ENCODE data around the gene LZTR1.
A peak's percentile ranks its signal among the peaks of the same experiment; 100 is the strongest.
"Not testable (repeated sequence)": the region's sequence is repeated elsewhere in the genome, so short reads cannot be mapped to it uniquely, and the experiment has no call there.

The LZTR1 gene

DNA sequence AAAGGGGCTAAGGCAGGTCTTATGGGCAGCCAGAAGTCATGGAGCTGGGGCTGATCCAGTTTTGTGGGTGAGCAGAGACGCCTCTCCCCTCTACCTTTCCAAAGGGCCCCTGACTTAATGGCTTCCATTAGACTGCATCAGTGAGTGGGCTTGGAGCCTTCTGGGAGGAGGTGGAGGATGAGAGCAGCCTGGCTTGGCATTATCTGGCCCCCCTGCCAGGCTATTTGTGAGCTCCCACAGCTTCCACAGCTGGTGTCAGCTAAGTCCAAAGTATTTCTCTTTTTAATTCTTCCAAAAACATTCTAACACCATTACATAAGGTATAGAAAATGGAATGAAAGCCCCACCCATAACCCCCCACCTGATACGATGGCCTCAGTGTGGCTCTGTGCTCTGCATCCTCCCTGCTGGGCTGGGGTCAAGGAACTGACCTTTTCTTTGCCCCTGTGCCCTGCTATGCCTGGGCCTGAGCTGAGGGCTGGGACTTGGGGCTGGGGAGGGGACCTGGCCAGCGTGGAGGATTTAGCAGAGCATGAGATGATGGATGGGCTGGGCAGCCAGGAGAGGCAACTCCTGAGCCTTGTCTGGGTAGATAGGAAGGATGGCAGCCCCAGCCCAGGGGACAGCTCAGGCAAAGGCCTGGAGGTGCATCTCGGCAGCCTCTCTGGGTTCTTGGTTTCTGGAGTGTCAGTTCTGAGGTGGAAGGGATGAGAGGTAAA lies 11.0 kb upstream of the LZTR1 start:
- peaks cover 48% of the 10 kb centered on the region for H3K4me1 Mint-ChIP-seq
- no peak overlapping the region for H3K27ac Mint-ChIP-seq
- no peaks in the 10 kb centered on the region for H3K36me3 Mint-ChIP-seq
- no peak overlapping the region for H3K4me3 Mint-ChIP-seq
- H3K27me3 Mint-ChIP-seq, result no peaks in the 10 kb centered on the region
- ATAC-seq, result no peak
- no peaks in the 10 kb centered on the region for H3K9me3 Mint-ChIP-seq

DNA sequence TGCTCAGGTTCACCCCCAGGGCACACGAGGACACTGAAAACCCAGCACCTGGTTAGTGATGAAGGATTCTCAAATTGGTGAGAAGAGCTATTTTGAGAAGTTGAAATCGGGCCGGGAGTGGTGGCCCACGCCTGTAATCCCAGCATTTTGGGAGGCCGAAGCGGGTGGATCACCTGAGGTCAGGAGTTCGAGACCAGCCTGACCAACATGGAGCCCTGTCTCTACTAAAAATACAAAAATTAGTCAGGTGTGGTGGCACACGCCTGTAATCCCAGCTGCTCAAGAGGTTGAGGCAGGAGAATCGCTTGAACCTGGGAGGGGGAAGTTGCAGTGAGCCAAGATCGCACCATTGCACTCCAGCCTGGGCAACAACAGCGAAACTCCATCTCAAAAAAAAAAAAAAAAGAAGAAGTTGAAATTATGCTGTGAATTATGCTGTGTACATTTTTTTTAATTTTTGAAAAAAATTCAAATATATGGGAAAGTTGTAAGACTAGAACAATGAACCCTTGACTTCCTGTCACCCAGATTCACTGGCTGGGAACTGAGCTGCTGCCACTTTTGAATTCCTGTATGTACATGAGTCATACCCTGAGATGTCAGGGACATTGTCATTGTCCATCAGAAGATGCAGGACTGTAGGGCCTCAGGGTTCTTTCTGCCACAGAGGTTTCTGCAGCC lies 9.9 kb upstream of the LZTR1 start:
- not testable (repeated sequence) for H3K9me3 Mint-ChIP-seq, H3K27ac Mint-ChIP-seq, H3K4me3 Mint-ChIP-seq, ATAC-seq, H3K27me3 Mint-ChIP-seq, H3K36me3 Mint-ChIP-seq
- peaks cover 41% of the 10 kb centered on the region for H3K4me1 Mint-ChIP-seq

DNA sequence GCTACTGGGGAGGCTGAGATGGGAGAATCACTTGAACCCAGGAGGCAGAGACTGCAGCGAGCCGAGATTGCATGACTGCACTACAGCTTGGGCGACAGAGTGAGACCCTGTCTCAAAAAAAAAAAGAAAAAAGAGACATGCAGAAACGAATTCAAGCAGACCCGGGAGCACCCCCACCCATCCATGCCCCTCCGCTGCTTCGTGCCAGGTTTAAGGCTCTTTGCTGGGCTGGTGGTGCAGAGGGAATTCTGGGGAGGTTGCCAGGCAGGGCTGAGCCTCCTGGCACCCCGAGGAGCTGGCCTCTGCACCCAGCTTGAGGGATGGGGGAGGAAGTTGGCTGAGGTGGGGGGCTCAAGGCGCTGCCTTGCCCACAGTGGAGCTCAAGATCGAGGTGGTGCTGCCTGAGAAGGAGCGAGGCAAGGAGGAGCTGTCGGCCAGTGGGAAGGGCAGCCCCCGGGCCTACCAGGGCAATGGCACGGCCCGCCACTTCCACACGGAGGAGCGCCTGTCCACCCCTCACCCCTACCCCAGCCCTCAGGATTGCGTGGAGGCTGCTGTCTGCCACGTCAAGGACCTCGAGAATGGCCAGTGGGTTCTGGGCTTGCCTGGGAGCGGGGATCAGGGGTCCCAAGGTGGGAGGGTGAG lies 9.0 kb upstream of the LZTR1 start:
- peaks cover 32% of the 10 kb centered on the region for H3K4me1 Mint-ChIP-seq
- H3K36me3 Mint-ChIP-seq, result no peaks in the 10 kb centered on the region
- no peaks in the 10 kb centered on the region for H3K9me3 Mint-ChIP-seq
- H3K27ac Mint-ChIP-seq, result no peak overlapping the region
- no peak overlapping the region for H3K4me3 Mint-ChIP-seq
- no peaks in the 10 kb centered on the region for H3K27me3 Mint-ChIP-seq
- no peak for ATAC-seq

DNA sequence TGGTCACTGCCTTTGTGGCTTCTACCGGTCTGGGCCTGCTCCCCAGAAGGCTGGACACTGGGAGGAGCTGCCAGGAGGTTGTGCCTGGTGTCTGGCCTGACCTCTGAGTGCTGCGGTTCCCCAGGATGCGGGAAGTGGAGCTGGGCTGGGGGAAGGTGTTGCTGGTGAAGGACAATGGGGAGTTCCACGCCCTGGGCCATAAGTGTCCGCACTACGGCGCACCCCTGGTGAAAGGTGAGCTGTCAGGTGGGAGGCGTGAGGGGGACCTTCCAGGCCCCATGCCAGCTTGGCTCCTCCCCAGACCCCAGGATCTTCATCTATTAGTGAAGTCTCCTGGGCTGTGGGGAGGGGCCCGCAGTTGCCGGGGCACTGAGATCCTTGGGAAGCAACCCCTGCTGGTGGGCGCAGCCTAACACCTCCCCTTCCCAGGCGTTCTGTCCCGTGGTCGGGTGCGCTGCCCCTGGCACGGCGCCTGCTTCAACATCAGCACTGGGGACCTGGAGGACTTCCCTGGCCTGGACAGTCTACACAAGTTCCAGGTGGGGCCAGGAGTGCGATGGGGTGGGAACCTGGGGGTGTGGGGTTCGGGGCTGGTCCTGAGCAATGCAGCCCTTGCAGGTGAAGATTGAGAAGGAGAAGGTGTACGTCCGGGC lies 8.3 kb upstream of the LZTR1 start:
- Mint-ChIP-seq H3K36me3 (peaks cover under 1% of the 10 kb centered on the region), H3K9me3 (no peaks in the 10 kb centered on the region)

DNA sequence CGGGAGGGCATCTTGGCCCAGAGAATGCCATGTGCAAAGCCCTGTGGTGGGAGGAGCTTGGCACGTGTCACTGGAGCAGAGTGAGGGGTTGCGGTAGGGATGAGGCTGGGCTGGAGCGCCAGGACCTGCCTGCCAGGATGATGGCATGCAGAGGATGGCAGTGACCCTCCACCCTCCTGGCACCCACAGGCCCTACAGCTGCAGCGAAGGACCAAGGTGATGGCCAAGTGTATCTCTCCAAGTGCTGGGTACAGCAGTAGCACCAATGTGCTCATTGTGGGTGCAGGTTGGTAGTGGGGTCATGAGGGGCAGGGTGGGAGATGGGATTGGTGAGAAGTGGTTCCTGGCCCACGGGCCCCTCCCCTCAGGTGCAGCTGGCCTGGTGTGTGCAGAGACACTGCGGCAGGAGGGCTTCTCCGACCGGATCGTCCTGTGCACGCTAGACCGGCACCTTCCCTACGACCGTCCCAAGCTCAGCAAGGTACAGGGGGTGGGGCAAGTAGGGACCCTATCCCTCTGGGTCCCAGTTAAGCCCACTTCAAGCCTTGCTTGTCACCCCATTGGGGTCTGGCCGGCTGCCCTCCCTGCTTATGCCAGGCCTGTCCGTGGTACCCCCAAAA lies 7.7 kb upstream of the LZTR1 start:
- Mint-ChIP-seq H3K36me3 (peaks cover 5% of the 10 kb centered on the region), H3K27me3 (no peaks in the 10 kb centered on the region), H3K9me3 (peaks cover 3% of the 10 kb centered on the region), H3K27ac (no peak overlapping the region), H3K4me3 (no peak overlapping the region), H3K4me1 (peaks cover 26% of the 10 kb centered on the region)
- no peak for ATAC-seq

More for the DNA sequence above, 8.3 kb upstream of the LZTR1 start:
- Mint-ChIP-seq H3K4me1 (peaks cover 26% of the 10 kb centered on the region), H3K4me3 (no peak overlapping the region), H3K27ac (no peak overlapping the region), H3K27me3 (no peaks in the 10 kb centered on the region)
- ATAC-seq, result no peak

DNA sequence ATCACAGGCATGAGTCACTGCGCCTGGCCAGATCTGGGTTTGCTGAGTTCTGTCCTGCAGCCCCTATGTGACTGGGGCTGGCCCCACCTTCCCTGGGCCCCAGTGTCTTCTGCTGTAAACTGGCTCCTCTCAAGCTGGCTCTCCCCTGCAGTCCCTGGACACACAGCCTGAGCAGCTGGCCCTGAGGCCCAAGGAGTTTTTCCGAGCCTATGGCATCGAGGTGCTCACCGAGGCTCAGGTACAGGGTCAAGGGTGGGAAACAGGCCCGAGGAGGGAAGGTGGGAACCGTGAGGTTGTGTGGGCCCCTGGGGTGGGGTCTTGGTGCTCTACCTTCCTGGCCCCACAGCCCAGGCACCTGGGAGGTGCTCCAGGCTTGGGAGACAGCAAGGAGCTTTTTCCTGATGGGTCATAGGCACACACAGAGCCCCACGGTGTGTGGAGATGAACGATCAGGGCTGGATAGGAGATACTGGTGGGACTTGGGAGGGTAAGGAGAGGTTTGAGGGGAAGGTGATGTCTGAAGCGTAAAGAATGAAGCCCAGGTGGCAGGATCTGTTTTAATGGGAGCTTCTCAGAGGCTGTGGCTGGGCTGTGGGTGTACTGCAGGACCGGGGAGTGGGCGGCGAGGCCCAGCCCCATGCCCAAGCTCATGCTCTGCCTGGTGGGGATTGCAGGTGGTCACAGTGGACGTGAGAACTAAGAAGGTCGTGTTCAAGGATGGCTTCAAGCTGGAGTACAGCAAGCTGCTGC lies 6.4 kb upstream of the LZTR1 start:
- no peak overlapping the region for H3K4me3 Mint-ChIP-seq
- no peaks in the 10 kb centered on the region for H3K27me3 Mint-ChIP-seq
- ATAC-seq, result no peak
- H3K9me3 Mint-ChIP-seq, result peaks cover 3% of the 10 kb centered on the region
- H3K27ac Mint-ChIP-seq, result no peak overlapping the region
- peaks cover 35% of the 10 kb centered on the region for H3K4me1 Mint-ChIP-seq
- peaks cover 5% of the 10 kb centered on the region for H3K36me3 Mint-ChIP-seq

DNA sequence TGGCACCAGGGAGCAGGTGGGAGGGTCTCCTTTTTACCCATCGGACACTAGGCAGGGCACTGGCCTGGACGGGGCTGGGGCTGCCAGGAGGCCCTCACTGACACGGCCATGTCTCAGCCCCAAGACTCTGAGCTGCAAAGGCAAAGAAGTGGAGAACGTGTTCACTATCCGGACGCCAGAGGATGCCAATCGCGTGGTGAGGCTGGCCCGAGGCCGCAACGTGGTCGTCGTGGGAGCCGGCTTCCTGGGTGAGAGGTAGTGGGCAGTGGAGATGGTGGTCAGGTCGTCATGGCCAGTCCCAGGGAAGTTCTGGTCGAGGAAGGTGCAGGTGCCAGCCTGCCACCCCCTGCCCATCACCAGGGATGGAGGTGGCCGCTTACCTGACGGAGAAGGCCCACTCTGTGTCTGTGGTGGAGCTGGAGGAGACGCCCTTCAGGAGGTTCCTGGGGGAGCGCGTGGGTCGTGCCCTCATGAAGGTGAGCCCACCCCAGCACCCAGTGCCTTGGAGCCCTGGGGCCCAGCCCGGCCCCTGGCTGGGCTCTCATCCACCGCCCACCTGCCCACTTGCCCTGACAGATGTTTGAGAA lies 5.7 kb upstream of the LZTR1 start:
- Mint-ChIP-seq H3K36me3 (peaks cover 5% of the 10 kb centered on the region), H3K4me1 (peaks cover 37% of the 10 kb centered on the region), H3K9me3 (peaks cover 3% of the 10 kb centered on the region), H3K4me3 (no peak overlapping the region), H3K27ac (no peak overlapping the region), H3K27me3 (no peaks in the 10 kb centered on the region)
- ATAC-seq, result no peak

DNA sequence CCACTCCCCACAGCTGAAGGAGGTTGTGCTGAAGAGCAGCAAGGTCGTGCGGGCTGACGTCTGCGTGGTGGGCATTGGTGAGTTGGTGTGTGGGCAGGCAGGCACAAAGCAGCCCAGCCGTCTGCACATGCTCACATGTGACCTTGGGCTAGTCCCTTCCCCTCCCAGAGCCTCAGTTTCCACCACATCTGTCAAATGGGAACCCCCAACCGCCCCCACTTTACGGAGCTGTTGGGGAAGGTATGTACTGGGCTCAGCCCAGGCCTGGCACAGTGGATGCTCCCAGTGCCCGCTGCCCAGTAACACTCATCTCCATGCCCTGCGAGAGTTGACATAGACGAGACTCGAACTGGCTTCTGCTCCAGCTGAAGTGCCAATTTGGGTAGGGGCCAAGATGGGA lies 5.1 kb upstream of the LZTR1 start:
- peaks cover 36% of the 10 kb centered on the region for H3K4me1 Mint-ChIP-seq
- H3K27ac Mint-ChIP-seq, result no peak overlapping the region
- H3K4me3 Mint-ChIP-seq, result no peak overlapping the region

DNA sequence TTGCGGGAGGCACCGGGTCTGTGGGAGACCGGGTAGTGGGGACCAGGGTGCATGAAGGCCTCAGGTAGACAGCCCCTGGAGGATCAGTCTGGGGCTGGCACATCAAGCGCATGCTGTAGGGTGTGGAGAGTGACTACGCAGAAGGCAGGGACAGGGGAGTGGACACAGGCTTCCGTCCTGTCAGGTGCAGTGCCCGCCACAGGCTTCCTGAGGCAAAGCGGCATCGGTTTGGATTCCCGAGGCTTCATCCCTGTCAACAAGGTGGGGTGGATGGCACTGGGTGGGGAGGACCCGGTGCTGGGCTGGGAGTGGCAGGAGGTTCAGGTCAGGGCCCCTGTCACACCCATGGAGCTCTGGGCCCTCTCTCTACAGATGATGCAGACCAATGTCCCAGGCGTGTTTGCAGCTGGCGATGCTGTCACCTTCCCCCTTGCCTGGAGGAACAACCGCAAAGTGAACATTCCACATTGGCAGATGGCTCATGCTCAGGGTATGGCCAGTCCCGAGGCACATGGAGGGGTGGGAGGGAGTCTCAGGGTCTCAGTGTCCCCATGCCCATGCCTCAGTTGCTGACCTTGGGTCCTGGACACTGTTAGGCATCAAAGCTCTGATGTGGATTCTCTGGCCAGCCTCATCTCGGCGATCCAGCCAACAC lies 4.5 kb upstream of the LZTR1 start:
- Mint-ChIP-seq H3K4me3 (no peak overlapping the region), H3K9me3 (peaks cover 3% of the 10 kb centered on the region), H3K27ac (no peak overlapping the region), H3K36me3 (peaks cover 5% of the 10 kb centered on the region), H3K27me3 (no peaks in the 10 kb centered on the region), H3K4me1 (peaks cover 38% of the 10 kb centered on the region)
- ATAC-seq, result no peak

More for the DNA sequence above, 5.1 kb upstream of the LZTR1 start:
- Mint-ChIP-seq H3K27me3 (no peaks in the 10 kb centered on the region), H3K9me3 (peaks cover 3% of the 10 kb centered on the region), H3K36me3 (peaks cover 5% of the 10 kb centered on the region)
- no peak for ATAC-seq

DNA sequence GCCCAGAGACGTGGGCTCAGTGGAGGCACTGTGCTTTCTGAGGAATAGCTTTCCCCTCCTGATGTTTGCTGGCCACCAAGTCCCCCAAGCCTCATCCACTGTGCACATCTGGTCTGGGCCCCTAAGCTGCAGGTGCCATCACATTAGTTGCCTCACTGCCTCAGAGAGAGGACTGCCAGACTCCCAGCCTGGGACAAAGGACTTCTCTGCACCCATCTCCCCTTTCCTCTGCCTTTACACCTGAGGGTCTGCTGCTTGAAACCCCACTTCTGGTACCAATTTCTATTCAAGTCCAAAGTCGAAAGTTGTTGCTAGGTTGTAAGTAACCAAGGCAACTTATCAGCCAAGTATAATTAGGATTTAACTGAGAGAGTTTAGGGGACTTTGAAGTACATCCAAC lies 3.7 kb upstream of the LZTR1 start:
- Mint-ChIP-seq H3K4me1 (peaks cover 41% of the 10 kb centered on the region), H3K27me3 (no peaks in the 10 kb centered on the region), H3K27ac (no peak overlapping the region), H3K36me3 (peaks cover 5% of the 10 kb centered on the region), H3K9me3 (peaks cover 3% of the 10 kb centered on the region), H3K4me3 (no peak overlapping the region)
- ATAC-seq, result no peak

DNA sequence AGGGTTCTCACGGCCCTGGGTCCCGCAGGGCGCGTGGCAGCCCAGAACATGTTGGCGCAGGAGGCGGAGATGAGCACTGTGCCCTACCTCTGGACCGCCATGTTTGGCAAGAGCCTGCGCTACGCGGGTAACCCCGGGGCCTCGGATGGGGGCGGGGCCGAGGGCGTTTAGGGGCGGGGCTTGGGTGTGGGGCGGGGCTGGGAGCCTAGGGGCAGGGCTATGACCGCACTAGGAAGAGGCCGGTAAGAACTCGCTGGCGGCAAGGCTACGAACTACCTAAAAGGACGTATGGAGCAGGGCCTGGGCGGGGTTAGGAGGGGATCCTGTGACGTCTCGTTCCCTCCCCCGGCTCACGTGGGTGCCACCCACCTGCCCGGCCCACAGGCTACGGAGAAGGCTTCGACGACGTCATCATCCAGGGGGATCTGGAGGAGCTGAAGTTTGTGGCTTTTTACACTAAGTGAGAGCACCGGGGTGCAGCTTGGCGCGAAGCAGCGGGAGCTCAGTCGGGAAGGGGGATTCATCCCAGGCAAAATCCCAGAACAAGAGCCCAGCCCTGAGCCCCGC lies 2.8 kb upstream of the LZTR1 start:
- H3K4me1 Mint-ChIP-seq, result peaks cover 49% of the 10 kb centered on the region
- H3K36me3 Mint-ChIP-seq, result peaks cover 12% of the 10 kb centered on the region
- H3K4me3 Mint-ChIP-seq, result peak overlapping the region; percentile 72
- H3K27me3 Mint-ChIP-seq, result no peaks in the 10 kb centered on the region
- peaks cover 3% of the 10 kb centered on the region for H3K9me3 Mint-ChIP-seq
- peak; percentile 64 for ATAC-seq
- H3K27ac Mint-ChIP-seq, result no peak overlapping the region

DNA sequence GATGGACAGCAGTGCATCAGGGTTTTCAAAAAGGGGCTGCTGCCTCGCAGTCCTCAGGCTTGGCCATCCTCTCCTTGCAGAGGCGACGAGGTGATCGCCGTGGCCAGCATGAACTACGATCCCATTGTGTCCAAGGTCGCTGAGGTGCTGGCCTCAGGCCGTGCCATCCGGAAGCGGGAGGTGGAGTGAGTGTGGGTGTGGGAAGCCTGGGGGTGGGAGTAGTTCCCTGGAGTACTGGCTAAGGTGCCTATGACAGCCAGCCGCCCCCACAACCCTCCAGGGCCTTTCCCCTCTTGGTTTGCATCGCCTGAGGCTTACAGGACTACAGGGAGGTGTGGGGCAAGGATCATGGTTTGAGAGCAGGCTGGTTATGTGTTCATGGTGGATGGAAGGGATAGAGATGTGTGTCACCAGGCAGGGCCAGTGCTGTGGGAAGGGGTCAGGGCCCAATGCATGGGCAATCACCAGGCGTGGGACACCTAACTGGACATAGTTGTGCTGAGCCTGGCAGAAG lies 2.1 kb upstream of the LZTR1 start:
- Mint-ChIP-seq H3K27ac (no peak overlapping the region), H3K36me3 (peaks cover 12% of the 10 kb centered on the region), H3K9me3 (peaks cover 3% of the 10 kb centered on the region), H3K27me3 (no peaks in the 10 kb centered on the region), H3K4me3 (no peak overlapping the region), H3K4me1 (peaks cover 49% of the 10 kb centered on the region)
- ATAC-seq, result no peak

DNA sequence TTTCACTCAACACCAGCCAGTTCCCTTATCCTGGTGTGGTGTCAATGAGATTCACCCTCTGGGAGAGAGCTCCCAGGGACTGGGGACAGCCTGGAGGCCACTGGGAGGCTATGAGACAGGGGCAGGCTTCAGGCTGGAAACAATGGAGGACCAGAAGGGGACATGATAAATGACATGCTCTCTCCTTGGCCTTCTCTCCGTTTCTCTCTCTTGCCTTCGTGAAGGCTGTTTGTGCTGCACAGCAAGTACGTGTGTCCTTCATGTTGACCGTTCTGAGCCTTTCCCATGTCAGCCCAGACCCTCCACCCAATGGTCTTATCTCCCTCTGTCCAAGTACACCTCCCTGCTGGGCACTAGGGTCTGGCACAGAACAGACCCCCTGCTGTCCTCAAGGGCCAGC lies 1.6 kb upstream of the LZTR1 start:
- peaks cover 49% of the 10 kb centered on the region for H3K4me1 Mint-ChIP-seq

More for the DNA sequence above, 1.6 kb upstream of the LZTR1 start:
- ATAC-seq, result no peak
- no peak overlapping the region for H3K4me3 Mint-ChIP-seq
- no peaks in the 10 kb centered on the region for H3K27me3 Mint-ChIP-seq
- H3K27ac Mint-ChIP-seq, result peak overlapping the region; percentile 92
- peaks cover 12% of the 10 kb centered on the region for H3K36me3 Mint-ChIP-seq
- H3K9me3 Mint-ChIP-seq, result peaks cover 3% of the 10 kb centered on the region

Measured in stimulated activated memory B cell treated with anti-CD40 and anti-IgM and Interleukin-4, amounts not matched to agents 10 μg/mL and 1 μg/mL and 100 μg/mL, for 72 hours (primary cell).